ENCODE measurements around the gene CTPS1.

CTPS1 gene

DNA sequence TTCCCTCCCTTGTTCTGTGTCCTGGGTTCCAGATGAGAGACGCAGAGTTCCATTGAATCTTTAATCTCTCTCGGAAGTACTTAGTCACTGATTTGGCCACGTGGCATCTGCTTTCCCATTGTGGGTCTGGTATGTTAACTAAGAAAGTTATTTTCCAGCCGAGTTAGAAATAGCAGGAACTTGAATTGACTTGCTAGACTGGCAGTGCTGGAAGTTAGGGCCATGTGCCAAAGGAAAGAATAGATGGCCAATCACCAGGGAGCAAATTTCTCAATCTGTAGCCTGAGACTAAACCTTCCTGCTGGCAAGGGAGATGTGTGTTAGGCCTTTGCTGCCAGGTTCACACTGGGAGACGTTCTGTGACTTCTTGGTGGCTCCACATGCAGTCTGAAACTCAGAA is 66.2 kb downstream of the CTPS1 start:
- H3K4me2 ChIP-seq (ENCODE audit: low read depth, low read length, poor library complexity, severe bottlenecking) = no peak overlapping the region
- H3K27me3 ChIP-seq (ENCODE audit: insufficient read depth, low read length, poor library complexity, severe bottlenecking) = no peaks in the 10 kb centered on the region
- H3F3A ChIP-seq (ENCODE audit: low read depth) = no peaks in the 10 kb centered on the region
- H4K20me1 ChIP-seq (ENCODE audit: insufficient read depth, low read length, poor library complexity, severe bottlenecking) = no peaks in the 10 kb centered on the region
- no peaks in the 10 kb centered on the region for H3K9me2 ChIP-seq (replicated peaks; ENCODE audit: low read depth, low read length)
- H3K9me3 ChIP-seq (ENCODE audit: insufficient read depth, low read depth, low read length) = no peaks in the 10 kb centered on the region
- no peak overlapping the region for H3K9ac ChIP-seq (ENCODE audit: low read depth, low read length, poor library complexity, severe bottlenecking)
- TF ChIP-seq EZH2phosphoT487 (IDR thresholded peaks at IDR 0.05; ENCODE audit: borderline replicate concordance) = no peak
- TF ChIP-seq, protein P1, sequence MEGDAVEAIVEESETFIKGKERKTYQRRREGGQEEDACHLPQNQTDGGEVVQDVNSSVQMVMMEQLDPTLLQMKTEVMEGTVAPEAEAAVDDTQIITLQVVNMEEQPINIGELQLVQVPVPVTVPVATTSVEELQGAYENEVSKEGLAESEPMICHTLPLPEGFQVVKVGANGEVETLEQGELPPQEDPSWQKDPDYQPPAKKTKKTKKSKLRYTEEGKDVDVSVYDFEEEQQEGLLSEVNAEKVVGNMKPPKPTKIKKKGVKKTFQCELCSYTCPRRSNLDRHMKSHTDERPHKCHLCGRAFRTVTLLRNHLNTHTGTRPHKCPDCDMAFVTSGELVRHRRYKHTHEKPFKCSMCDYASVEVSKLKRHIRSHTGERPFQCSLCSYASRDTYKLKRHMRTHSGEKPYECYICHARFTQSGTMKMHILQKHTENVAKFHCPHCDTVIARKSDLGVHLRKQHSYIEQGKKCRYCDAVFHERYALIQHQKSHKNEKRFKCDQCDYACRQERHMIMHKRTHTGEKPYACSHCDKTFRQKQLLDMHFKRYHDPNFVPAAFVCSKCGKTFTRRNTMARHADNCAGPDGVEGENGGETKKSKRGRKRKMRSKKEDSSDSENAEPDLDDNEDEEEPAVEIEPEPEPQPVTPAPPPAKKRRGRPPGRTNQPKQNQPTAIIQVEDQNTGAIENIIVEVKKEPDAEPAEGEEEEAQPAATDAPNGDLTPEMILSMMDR (conservative IDR thresholded peaks at IDR 0.05; ENCODE audit: low read length) = no peak
- H3K36me3 ChIP-seq (ENCODE audit: insufficient read depth, low read length) = peaks cover 76% of the 10 kb centered on the region
- no peak overlapping the region for H2AFZ ChIP-seq (ENCODE audit: low read length)
- H3K4me1 ChIP-seq (ENCODE audit: insufficient read depth, low read length, poor library complexity, severe bottlenecking) = peaks cover 7% of the 10 kb centered on the region
- no peak overlapping the region for H3K4me3 ChIP-seq (ENCODE audit: low read length, poor library complexity, severe bottlenecking)
- no peaks in the 10 kb centered on the region for H3K79me2 ChIP-seq (ENCODE audit: insufficient read depth, low read length)

DNA sequence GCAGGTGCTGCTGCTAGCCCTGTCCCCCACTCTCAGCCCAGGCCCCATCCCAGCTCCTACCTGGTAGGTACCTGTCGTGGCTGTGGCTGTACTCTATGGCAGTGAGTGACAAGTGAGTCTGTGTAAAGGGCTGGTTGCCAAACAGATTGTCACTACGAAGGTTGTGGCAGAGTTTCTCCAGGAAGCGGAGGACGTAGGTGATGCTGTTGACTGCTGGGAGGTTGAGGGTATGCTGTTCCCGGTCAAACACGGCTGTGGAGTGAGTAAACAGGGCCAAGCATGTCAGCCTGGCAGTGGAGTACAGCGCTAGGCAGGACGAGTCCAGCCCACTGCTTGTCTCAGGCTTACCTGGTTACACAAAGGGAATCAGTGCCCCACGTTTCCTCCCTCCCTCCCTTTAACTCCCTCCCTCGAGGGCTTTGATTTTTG is 66.9 kb downstream of the CTPS1 start:
- H3K79me2 ChIP-seq (ENCODE audit: insufficient read depth, low read length) = no peaks in the 10 kb centered on the region
- H3F3A ChIP-seq (ENCODE audit: low read depth) = no peaks in the 10 kb centered on the region
- H3K9me2 ChIP-seq (replicated peaks; ENCODE audit: low read depth, low read length) = no peaks in the 10 kb centered on the region
- H3K9me3 ChIP-seq (ENCODE audit: insufficient read depth, low read depth, low read length) = no peaks in the 10 kb centered on the region
- no peak overlapping the region for H2AFZ ChIP-seq (ENCODE audit: low read length)
- TF ChIP-seq EZH2phosphoT487 (IDR thresholded peaks at IDR 0.05; ENCODE audit: borderline replicate concordance) = no peak
- TF ChIP-seq, protein P1 (conservative IDR thresholded peaks at IDR 0.05; ENCODE audit: low read length) = no peak
- H3K4me2 ChIP-seq (ENCODE audit: low read depth, low read length, poor library complexity, severe bottlenecking) = no peak overlapping the region
- H3K27me3 ChIP-seq (ENCODE audit: insufficient read depth, low read length, poor library complexity, severe bottlenecking) = no peaks in the 10 kb centered on the region
- H3K9ac ChIP-seq (ENCODE audit: low read depth, low read length, poor library complexity, severe bottlenecking) = no peak overlapping the region
- peaks cover 7% of the 10 kb centered on the region for H3K4me1 ChIP-seq (ENCODE audit: insufficient read depth, low read length, poor library complexity, severe bottlenecking)
- no peaks in the 10 kb centered on the region for H4K20me1 ChIP-seq (ENCODE audit: insufficient read depth, low read length, poor library complexity, severe bottlenecking)
- peaks cover 76% of the 10 kb centered on the region for H3K36me3 ChIP-seq (ENCODE audit: insufficient read depth, low read length)
- no peak overlapping the region for H3K4me3 ChIP-seq (ENCODE audit: low read length, poor library complexity, severe bottlenecking)

DNA sequence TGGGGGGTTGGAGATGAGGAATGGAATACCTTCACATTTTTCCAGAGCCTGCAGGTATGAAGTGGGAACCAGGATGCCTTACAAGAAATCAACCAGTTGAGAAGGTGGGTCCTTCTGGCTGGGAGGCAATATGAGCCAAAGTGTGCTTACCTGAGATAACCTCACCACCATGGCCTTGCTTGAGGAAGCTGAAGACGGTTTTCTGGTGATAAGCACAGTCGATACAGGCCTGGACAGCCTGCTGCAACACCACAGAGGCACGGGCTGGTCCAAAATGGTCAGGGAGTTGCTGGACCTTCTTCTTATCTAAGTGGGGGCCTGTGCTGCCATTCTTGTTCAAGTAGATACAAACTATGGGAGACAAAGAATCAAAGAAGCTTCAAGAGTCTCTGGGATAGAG is 69.0 kb downstream of the CTPS1 start:
- H3K79me2 ChIP-seq (ENCODE audit: insufficient read depth, low read length) = no peaks in the 10 kb centered on the region

More for the DNA sequence above, 69.0 kb downstream of the CTPS1 start:
- H3K9ac ChIP-seq (ENCODE audit: low read depth, low read length, poor library complexity, severe bottlenecking) = no peak overlapping the region
- H3K4me2 ChIP-seq (ENCODE audit: low read depth, low read length, poor library complexity, severe bottlenecking) = no peak overlapping the region
- no peak overlapping the region for H2AFZ ChIP-seq (ENCODE audit: low read length)
- no peaks in the 10 kb centered on the region for H3K9me2 ChIP-seq (replicated peaks; ENCODE audit: low read depth, low read length)
- no peak overlapping the region for H3K4me3 ChIP-seq (ENCODE audit: low read length, poor library complexity, severe bottlenecking)
- H3K9me3 ChIP-seq (ENCODE audit: insufficient read depth, low read depth, low read length) = no peaks in the 10 kb centered on the region
- peaks cover 7% of the 10 kb centered on the region for H3K4me1 ChIP-seq (ENCODE audit: insufficient read depth, low read length, poor library complexity, severe bottlenecking)
- no peak for TF ChIP-seq EZH2phosphoT487 (IDR thresholded peaks at IDR 0.05; ENCODE audit: borderline replicate concordance)
- TF ChIP-seq, protein P1 (conservative IDR thresholded peaks at IDR 0.05; ENCODE audit: low read length) = no peak
- H3K36me3 ChIP-seq (ENCODE audit: insufficient read depth, low read length) = peaks cover 83% of the 10 kb centered on the region
- no peaks in the 10 kb centered on the region for H4K20me1 ChIP-seq (ENCODE audit: insufficient read depth, low read length, poor library complexity, severe bottlenecking)
- H3F3A ChIP-seq (ENCODE audit: low read depth) = no peaks in the 10 kb centered on the region
- no peaks in the 10 kb centered on the region for H3K27me3 ChIP-seq (ENCODE audit: insufficient read depth, low read length, poor library complexity, severe bottlenecking)

All from Loucy (cell line).